GM12874 (cell line): ENCODE measurements around the gene ACACA.

Experiments used
- CTCF ChIP-seq: IDR thresholded peaks from 2 replicates; pipeline ENCODE4 v1.5.1; 2011; ENCODE audit warnings: low read depth, mild to moderate bottlenecking, control low read depth, low read length, moderate library complexity; ENCODE audit not compliant: insufficient read depth

The ACACA gene

GRCh38 chr17:37406635-37407461 is at the start of gene ACACA, which contains the start of gene TADA2A:
Gene ACACA (minus strand): TSS chr17:37406836. CDS start chr17:37406299, 537 bp downstream.
Gene TADA2A (plus strand): TSS chr17:37406886. CDS start chr17:37411366, 4,480 bp downstream.
- TF ChIP-seq CTCF = no peak

GRCh38 chr17:37450112-37450511 is 43.5 kb upstream of the ACACA start:
- no peak for TF ChIP-seq CTCF

GRCh38 chr17:37447641-37448040 is 41.0 kb upstream of the ACACA start:
- no peak for TF ChIP-seq CTCF

- no peak for TF ChIP-seq CTCF
Observed at GRCh38 chr17:37446027-37446426, 39.4 kb upstream of the ACACA start.

GRCh38 chr17:37440424-37440823 is 33.8 kb upstream of the ACACA start:
- no peak for TF ChIP-seq CTCF

GRCh38 chr17:37438141-37438540 is 31.5 kb upstream of the ACACA start:
- no peak for TF ChIP-seq CTCF

- no peak for TF ChIP-seq CTCF
Observed at GRCh38 chr17:37432671-37433070, 26.0 kb upstream of the ACACA start.
